ENCODE measurements around the gene WDR26.
A peak's percentile ranks its signal among the peaks of the same experiment; 100 is the strongest.
"Not testable (repeated sequence)": the region's sequence is repeated elsewhere in the genome, so short reads cannot be mapped to it uniquely, and the experiment has no call there.

Gene WDR26

GRCh38 chr1:224434691-224435317, at the start of gene WDR26:
WDR26 (minus strand) TSS chr1:224434797.
- TF ChIP-seq CTBP1 (IDR thresholded peaks at IDR 0.05; ENCODE audit: borderline replicate concordance), result 0 out of 2 replicates have a peak, but pooled peaks have one; percentile 18
- TF ChIP-seq ARNT (IDR thresholded peaks at IDR 0.05), result no peak
- no peak for TF ChIP-seq SP1 (IDR thresholded peaks at IDR 0.05)
- no peak for TF ChIP-seq LEF1 (IDR thresholded peaks at IDR 0.05; ENCODE audit: borderline replicate concordance)
- TF ChIP-seq FOXK2 (IDR thresholded peaks at IDR 0.05), result no peak
- no peak for TF ChIP-seq SUZ12 (IDR thresholded peaks at IDR 0.05)
- no peak for TF ChIP-seq FOXA1 (IDR thresholded peaks at IDR 0.05)
- TF ChIP-seq NFRKB (IDR thresholded peaks at IDR 0.05), result no peak
- TF ChIP-seq PKNOX1 (IDR thresholded peaks at IDR 0.05), result 0 out of 2 replicates have a peak, but pooled peaks have one; percentile 57
- TF ChIP-seq HDGF (IDR thresholded peaks at IDR 0.05; ENCODE audit: borderline replicate concordance), result 0 out of 2 replicates have a peak, but pooled peaks have one; percentile 24
- TF ChIP-seq L3MBTL2 (conservative IDR thresholded peaks at IDR 0.05), result peak; percentile 99
- TF ChIP-seq FOXM1 (IDR thresholded peaks at IDR 0.05; ENCODE audit: borderline replicate concordance), result peak; percentile 30; the same call in 1 of the 2 replicates
- TF ChIP-seq ELF4 (IDR thresholded peaks at IDR 0.05), result 0 out of 2 replicates have a peak, but pooled peaks have one; percentile 36
- TF ChIP-seq TARDBP (IDR thresholded peaks at IDR 0.05), result no peak
- peak; percentile 20; the same call in 1 of the 2 replicates for TF ChIP-seq BHLHE40 (IDR thresholded peaks at IDR 0.05; ENCODE audit: borderline replicate concordance)
- no peak for TF ChIP-seq ZNF384 (IDR thresholded peaks at IDR 0.05)
- peak; percentile 96 for DNase-seq (ENCODE audit: extremely low spot score)
- ChIA-PET CTCF (no interaction called here), POLR2A (interaction anchor here (0.6 to 3.1 kb wide), 12 partner anchors 9 to 318 kb away, joined by 3 to 12 read pairs (median 4); no protein-coding TSS in a partner anchor)

- DNase-seq (ENCODE audit: extremely low spot score), result not testable (repeated sequence)
- CTCF ChIA-PET, result interaction anchor here (0.7 kb wide), 1 partner anchor 153 kb away, joined by 4 read pairs; the partner anchor contains the start of gene NVL
- POLR2A ChIA-PET, result interaction anchor here (1.1 kb wide), 1 partner anchor 49 kb away, joined by 3 read pairs; the partner anchor contains the start of gene WDR26
Observed at GRCh38 chr1:224483206-224483605, 48.6 kb upstream of the WDR26 start.

- DNase-seq (ENCODE audit: extremely low spot score), result no peak
- ChIA-PET CTCF (interaction anchor here (0.7 kb wide), 2 partner anchors 24 to 152 kb away, joined by 4 read pairs; partner anchors contain the start of gene NVL), POLR2A (interaction anchor here (1.1 kb wide), 2 partner anchors 15 to 48 kb away, joined by 3 read pairs; partner anchors contain the start of gene WDR26)
- TF ChIP-seq CTBP1 (IDR thresholded peaks at IDR 0.05; ENCODE audit: borderline replicate concordance) (no peak), NFRKB (IDR thresholded peaks at IDR 0.05) (no peak), TARDBP (IDR thresholded peaks at IDR 0.05) (no peak), ARNT (IDR thresholded peaks at IDR 0.05) (no peak), PKNOX1 (IDR thresholded peaks at IDR 0.05) (peak; percentile 48; the same call in 1 of the 2 replicates)
Observed at GRCh38 chr1:224482619-224483018, 48.0 kb upstream of the WDR26 start.

- CTCF ChIA-PET, result no interaction called here
- TF ChIP-seq L3MBTL2 (conservative IDR thresholded peaks at IDR 0.05) (no peak), ZNF384 (IDR thresholded peaks at IDR 0.05) (no peak), SUZ12 (IDR thresholded peaks at IDR 0.05) (no peak), ELF4 (IDR thresholded peaks at IDR 0.05) (no peak), HDGF (IDR thresholded peaks at IDR 0.05; ENCODE audit: borderline replicate concordance) (no peak), FOXA1 (IDR thresholded peaks at IDR 0.05) (no peak), TARDBP (IDR thresholded peaks at IDR 0.05) (no peak), FOXK2 (IDR thresholded peaks at IDR 0.05) (no peak), LEF1 (IDR thresholded peaks at IDR 0.05; ENCODE audit: borderline replicate concordance) (no peak)
- POLR2A ChIA-PET, result no interaction called here
- no peak for DNase-seq (ENCODE audit: extremely low spot score)
Observed at GRCh38 chr1:224481601-224482000, 47.0 kb upstream of the WDR26 start.

GRCh38 chr1:224480888-224481459, 46.4 kb upstream of the WDR26 start:
- CTCF ChIA-PET; DNase-seq (ENCODE audit: extremely low spot score); POLR2A ChIA-PET: not testable (repeated sequence)

- DNase-seq (ENCODE audit: extremely low spot score); POLR2A ChIA-PET; CTCF ChIA-PET: not testable (repeated sequence)
Observed at GRCh38 chr1:224480200-224480599, 45.6 kb upstream of the WDR26 start.

- CTCF ChIA-PET, result interaction anchor here (0.6 kb wide), 1 partner anchor 30 kb away, joined by 3 read pairs; no protein-coding TSS in a partner anchor
- POLR2A ChIA-PET, result interaction anchor here (0.6 kb wide), 1 partner anchor 105 kb away, joined by 3 read pairs; no protein-coding TSS in a partner anchor
- no peak for TF ChIP-seq SP1 (IDR thresholded peaks at IDR 0.05)
- no peak for TF ChIP-seq BHLHE40 (IDR thresholded peaks at IDR 0.05; ENCODE audit: borderline replicate concordance)
- no peak for TF ChIP-seq NFRKB (IDR thresholded peaks at IDR 0.05)
- no peak for TF ChIP-seq L3MBTL2 (conservative IDR thresholded peaks at IDR 0.05)
- no peak for TF ChIP-seq TARDBP (IDR thresholded peaks at IDR 0.05)
- no peak for TF ChIP-seq CTBP1 (IDR thresholded peaks at IDR 0.05; ENCODE audit: borderline replicate concordance)
- no peak for TF ChIP-seq PKNOX1 (IDR thresholded peaks at IDR 0.05)
- TF ChIP-seq HDGF (IDR thresholded peaks at IDR 0.05; ENCODE audit: borderline replicate concordance), result no peak
- TF ChIP-seq SUZ12 (IDR thresholded peaks at IDR 0.05), result no peak
- no peak for TF ChIP-seq ARNT (IDR thresholded peaks at IDR 0.05)
- TF ChIP-seq FOXK2 (IDR thresholded peaks at IDR 0.05), result no peak
- TF ChIP-seq LEF1 (IDR thresholded peaks at IDR 0.05; ENCODE audit: borderline replicate concordance), result no peak
- no peak for TF ChIP-seq ZNF384 (IDR thresholded peaks at IDR 0.05)
- no peak for TF ChIP-seq ELF4 (IDR thresholded peaks at IDR 0.05)
- no peak for TF ChIP-seq FOXA1 (IDR thresholded peaks at IDR 0.05)
- no peak for TF ChIP-seq FOXM1 (IDR thresholded peaks at IDR 0.05; ENCODE audit: borderline replicate concordance)
- DNase-seq (ENCODE audit: extremely low spot score), result no peak
Observed at GRCh38 chr1:224472806-224473205, 38.2 kb upstream of the WDR26 start.

Data from HEK293T (cell line).